ENCODE measurements around the gene NVL.
A peak's percentile ranks its signal among the peaks of the same experiment; 100 is the strongest.

The NVL gene

DNA sequence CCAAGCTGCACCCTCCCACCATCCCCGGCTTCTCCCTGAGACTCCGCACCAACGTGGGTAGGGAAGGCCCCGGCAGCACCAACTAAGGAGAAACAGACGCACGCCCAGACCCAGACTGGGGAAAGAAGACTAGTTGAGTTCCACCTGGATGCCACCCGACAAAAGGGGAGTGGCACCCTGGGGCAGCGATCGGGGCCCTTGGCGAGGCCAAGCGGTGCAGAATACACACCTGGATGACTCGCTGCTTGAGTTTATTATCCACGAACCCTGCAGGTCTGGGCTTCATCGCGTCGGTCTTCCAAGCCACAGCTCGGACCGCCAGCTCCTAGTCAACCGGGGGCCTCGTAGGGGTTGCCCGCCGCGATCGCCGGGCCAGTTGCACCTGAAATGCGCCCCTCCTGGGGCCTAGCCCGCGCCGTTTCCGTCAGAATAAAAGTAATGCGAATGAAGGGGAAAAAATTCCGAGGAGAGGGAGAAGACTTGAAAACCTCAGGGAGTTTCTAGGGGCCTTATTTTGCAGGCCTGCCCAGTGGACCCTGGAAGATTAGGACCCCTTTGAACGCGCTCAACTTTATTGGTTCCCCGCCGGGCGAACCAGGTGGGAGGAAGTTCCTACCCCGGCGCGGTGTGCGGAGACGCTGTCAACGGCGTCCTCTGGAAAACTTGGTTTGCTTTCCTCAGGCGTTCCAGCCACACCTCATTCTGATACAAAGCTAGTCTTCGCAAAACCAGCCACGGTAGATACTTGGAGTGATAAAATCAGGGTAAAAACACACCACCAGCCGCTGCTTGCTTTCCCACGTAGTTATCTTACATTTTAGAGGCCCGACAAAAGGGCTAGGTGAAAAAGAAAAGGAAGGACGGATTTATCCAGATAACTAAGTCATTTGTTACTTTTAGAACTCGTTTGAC lies at the start of gene NVL:
NVL (minus strand) TSS at position 331 of the 912 bp plus-strand sequence; CDS start at position 286, 45 bp downstream.
- Histone ChIP-seq H3K27me3 (ENCODE audit: control insufficient read depth, insufficient read depth, low read length) (no peaks in the 10 kb centered on the region), H3K27ac (ENCODE audit: low read length) (peak within 1 kb of the TSS; percentile 99), H3K9ac (ENCODE audit: low read length) (peak within 1 kb of the TSS; percentile 98), H3K4me3 (ENCODE audit: low read length) (peak within 1 kb of the TSS; percentile 97), H3K36me3 (ENCODE audit: control insufficient read depth, low read depth, low read length) (peaks cover 11% of the 10 kb centered on the region), H3K9me3 (ENCODE audit: control insufficient read depth, low read depth, low read length) (no peaks in the 10 kb centered on the region), H3K4me1 (ENCODE audit: control insufficient read depth, low read depth, low read length) (peaks cover 3% of the 10 kb centered on the region)

DNA sequence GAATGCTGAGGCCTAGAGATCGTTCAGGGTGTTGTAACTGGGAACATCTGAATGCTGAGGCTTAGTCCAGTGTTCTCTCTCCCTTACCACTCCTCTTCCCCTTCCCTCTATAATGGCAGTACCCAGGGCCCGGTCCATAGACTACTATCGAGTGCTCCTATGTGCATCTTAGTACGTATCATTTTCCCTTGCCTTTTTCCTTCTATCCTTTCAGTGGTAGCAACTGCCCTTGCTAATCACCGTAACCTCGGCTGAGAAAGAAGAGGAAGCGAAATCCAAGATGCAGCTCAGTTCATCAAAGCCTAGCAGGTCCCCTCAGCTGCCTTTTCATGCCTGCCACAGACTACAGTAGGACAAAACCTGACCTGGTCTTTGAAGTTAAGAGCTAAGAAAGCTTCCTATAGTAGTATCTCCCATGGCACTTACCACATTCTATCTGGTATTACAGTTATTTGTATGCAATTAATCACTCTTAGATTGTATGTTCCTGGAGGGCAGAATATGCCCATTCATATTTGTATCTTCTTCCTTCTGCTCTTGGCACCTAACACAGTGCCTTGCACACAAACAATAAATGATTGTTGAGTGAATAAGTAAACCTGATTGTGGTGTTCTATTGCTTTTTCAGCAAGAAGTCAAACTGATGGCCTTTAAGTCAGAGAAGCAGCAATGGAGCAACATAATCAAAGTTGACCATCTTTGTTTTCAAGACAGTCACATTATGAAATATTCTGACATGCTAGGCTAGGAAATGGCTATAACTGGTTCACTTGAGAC lies 49.1 kb upstream of the NVL start:
- Histone ChIP-seq H3K4me3 (ENCODE audit: low read length) (no peak overlapping the region), H3K9ac (ENCODE audit: low read length) (no peak overlapping the region), H3K27ac (ENCODE audit: low read length) (no peak overlapping the region), H3K27me3 (ENCODE audit: control insufficient read depth, insufficient read depth, low read length) (no peaks in the 10 kb centered on the region), H3K4me1 (ENCODE audit: control insufficient read depth, low read depth, low read length) (no peaks in the 10 kb centered on the region), H3K9me3 (ENCODE audit: control insufficient read depth, low read depth, low read length) (no peaks in the 10 kb centered on the region), H3K36me3 (ENCODE audit: control insufficient read depth, low read depth, low read length) (peaks cover 40% of the 10 kb centered on the region)

DNA sequence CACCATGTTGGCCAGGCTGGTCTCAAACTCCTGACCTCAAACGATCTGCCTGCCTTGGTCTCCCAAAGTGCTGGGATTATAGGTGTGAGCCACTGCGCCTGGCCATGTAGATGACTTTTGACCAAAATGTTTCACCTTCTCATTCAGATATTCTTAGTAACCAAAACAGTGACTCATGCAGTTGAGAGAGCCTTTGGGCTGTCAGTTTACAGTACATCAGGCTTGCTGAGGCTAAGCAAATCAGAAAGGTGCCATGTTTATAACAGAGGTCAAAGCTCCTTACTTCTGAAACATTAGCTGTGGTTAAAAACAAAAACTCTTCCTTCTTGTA lies 47.7 kb upstream of the NVL start:
- no peak overlapping the region for H3K9ac ChIP-seq (ENCODE audit: low read length)
- no peaks in the 10 kb centered on the region for H3K9me3 ChIP-seq (ENCODE audit: control insufficient read depth, low read depth, low read length)
- no peaks in the 10 kb centered on the region for H3K4me1 ChIP-seq (ENCODE audit: control insufficient read depth, low read depth, low read length)
- peaks cover 49% of the 10 kb centered on the region for H3K36me3 ChIP-seq (ENCODE audit: control insufficient read depth, low read depth, low read length)
- H3K27me3 ChIP-seq (ENCODE audit: control insufficient read depth, insufficient read depth, low read length): no peaks in the 10 kb centered on the region
- H3K4me3 ChIP-seq (ENCODE audit: low read length): no peak overlapping the region
- H3K27ac ChIP-seq (ENCODE audit: low read length): no peak overlapping the region

DNA sequence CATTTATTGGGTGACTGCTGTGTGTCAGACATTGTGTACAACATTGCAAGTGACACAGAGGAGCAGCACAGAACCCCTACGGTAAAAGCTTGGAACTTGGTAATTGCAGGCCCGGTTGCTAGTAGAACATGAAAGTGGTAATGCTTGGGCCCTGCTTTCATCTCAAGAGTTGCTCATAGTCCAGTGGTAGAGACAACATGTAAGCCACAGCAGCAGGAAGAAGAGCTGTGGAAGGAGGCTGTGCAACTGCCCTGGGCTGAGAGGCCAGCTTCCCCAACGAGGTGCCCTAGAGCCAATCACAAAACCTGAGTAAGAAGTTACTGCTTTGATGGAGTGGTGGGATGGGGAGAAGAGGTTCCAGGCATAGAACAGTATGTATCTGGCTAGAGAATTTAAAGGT lies 45.1 kb upstream of the NVL start:
- Histone ChIP-seq H3K4me1 (ENCODE audit: control insufficient read depth, low read depth, low read length) (no peaks in the 10 kb centered on the region), H3K9me3 (ENCODE audit: control insufficient read depth, low read depth, low read length) (no peaks in the 10 kb centered on the region), H3K36me3 (ENCODE audit: control insufficient read depth, low read depth, low read length) (peaks cover 72% of the 10 kb centered on the region), H3K27me3 (ENCODE audit: control insufficient read depth, insufficient read depth, low read length) (no peaks in the 10 kb centered on the region), H3K27ac (ENCODE audit: low read length) (no peak overlapping the region), H3K4me3 (ENCODE audit: low read length) (no peak overlapping the region), H3K9ac (ENCODE audit: low read length) (no peak overlapping the region)

DNA sequence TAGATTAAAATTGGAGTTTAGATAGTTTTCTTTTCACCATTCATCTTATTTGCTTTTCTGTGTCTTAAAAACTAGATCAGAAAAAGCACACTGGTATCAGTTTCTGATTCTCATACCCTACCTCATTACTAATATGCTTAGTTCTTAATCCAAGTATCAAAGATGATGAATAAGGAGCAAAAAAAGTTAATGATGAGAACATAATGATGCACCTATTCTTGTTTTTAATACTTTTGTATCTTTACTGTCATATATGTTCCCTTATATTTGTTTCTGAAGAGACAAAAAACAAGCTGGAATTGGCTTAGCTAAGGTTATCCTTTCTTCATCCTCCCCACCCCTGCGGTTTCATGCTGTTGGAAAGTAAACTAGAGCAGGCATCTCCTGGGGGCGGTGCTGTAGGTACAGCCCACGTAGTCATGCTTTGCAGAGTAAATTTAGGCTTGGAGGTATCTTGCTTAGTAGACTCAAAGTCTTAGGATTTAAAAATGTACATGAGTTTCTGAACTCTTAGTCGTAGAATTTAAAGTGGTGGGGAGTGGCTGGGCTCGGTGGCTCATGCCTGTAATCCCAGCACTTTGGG lies 43.1 kb upstream of the NVL start:
- Histone ChIP-seq H3K4me3 (ENCODE audit: low read length) (no peak overlapping the region), H3K27ac (ENCODE audit: low read length) (no peak overlapping the region), H3K36me3 (ENCODE audit: control insufficient read depth, low read depth, low read length) (peaks cover 80% of the 10 kb centered on the region), H3K27me3 (ENCODE audit: control insufficient read depth, insufficient read depth, low read length) (no peaks in the 10 kb centered on the region), H3K9ac (ENCODE audit: low read length) (no peak overlapping the region), H3K9me3 (ENCODE audit: control insufficient read depth, low read depth, low read length) (no peaks in the 10 kb centered on the region), H3K4me1 (ENCODE audit: control insufficient read depth, low read depth, low read length) (no peaks in the 10 kb centered on the region)

DNA sequence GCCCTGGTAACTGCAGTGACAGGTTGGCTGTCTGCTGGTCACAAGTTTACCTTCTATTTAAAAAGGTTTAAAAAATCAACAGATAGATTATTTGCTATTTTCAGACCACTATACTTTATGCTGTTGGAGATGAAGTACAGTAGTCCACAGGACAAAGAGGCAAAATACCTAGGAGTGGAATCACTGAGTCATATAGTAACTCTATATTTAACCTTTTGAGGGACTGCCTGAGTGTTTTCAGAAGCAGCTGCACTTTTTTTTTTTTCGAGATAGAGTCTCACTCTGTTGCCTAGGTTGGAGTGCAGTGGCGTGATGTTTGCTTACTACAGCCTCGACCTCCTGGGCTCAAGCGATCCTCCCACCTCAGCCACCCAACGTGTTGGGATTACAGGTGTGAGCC lies 38.4 kb upstream of the NVL start:
- H3K4me3 ChIP-seq (ENCODE audit: low read length): no peak overlapping the region
- H3K27me3 ChIP-seq (ENCODE audit: control insufficient read depth, insufficient read depth, low read length): no peaks in the 10 kb centered on the region
- H3K4me1 ChIP-seq (ENCODE audit: control insufficient read depth, low read depth, low read length): no peaks in the 10 kb centered on the region
- no peak overlapping the region for H3K9ac ChIP-seq (ENCODE audit: low read length)
- H3K9me3 ChIP-seq (ENCODE audit: control insufficient read depth, low read depth, low read length): no peaks in the 10 kb centered on the region
- no peak overlapping the region for H3K27ac ChIP-seq (ENCODE audit: low read length)
- peaks cover 69% of the 10 kb centered on the region for H3K36me3 ChIP-seq (ENCODE audit: control insufficient read depth, low read depth, low read length)

DNA sequence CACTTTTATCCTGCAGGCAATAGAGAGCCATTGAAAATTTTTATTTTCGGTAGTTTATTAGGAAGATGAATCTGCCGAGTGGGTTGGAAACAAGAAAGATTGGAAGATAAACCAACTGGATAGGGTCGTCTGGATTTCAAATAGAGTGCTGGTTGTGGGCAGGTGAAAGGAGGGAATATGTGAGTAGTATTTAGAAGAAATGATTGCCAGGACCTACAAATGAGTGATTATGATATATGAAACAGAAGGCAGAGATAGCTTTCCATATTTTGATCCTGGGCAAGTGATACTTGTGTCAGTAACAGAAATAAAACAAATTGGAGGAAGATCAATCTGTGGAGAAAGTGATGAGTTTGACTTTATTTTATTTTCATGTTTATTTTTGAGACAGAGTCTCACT lies 29.2 kb upstream of the NVL start:
- Histone ChIP-seq H3K4me1 (ENCODE audit: control insufficient read depth, low read depth, low read length) (peaks cover 14% of the 10 kb centered on the region), H3K4me3 (ENCODE audit: low read length) (no peak overlapping the region), H3K9me3 (ENCODE audit: control insufficient read depth, low read depth, low read length) (no peaks in the 10 kb centered on the region), H3K36me3 (ENCODE audit: control insufficient read depth, low read depth, low read length) (peaks cover 6% of the 10 kb centered on the region), H3K27ac (ENCODE audit: low read length) (no peak overlapping the region), H3K9ac (ENCODE audit: low read length) (no peak overlapping the region), H3K27me3 (ENCODE audit: control insufficient read depth, insufficient read depth, low read length) (no peaks in the 10 kb centered on the region)

DNA sequence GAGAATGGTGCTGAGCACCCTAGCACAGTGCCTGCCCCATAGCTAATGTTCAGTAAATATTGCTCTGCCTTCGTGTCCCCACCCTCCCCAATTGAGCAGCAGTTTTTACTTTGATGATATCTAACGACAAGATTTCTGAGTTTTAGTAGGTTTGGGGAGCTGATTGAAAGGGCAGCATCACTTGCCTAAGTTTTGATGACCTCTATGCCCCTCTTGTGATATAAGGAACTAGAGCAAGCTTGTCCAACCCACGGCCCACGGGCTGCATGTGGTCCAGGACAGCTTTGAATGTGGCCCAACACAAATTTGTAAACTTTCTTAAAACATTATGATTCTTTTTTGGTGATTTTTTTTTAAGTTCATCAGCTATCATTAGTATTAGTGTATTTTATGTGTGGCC lies 28.3 kb upstream of the NVL start:
- no peaks in the 10 kb centered on the region for H3K27me3 ChIP-seq (ENCODE audit: control insufficient read depth, insufficient read depth, low read length)
- peak overlapping the region; percentile 90 for H3K4me3 ChIP-seq (ENCODE audit: low read length)
- peaks cover 14% of the 10 kb centered on the region for H3K4me1 ChIP-seq (ENCODE audit: control insufficient read depth, low read depth, low read length)
- H3K9ac ChIP-seq (ENCODE audit: low read length): peak overlapping the region; percentile 58
- H3K27ac ChIP-seq (ENCODE audit: low read length): no peak overlapping the region
- H3K36me3 ChIP-seq (ENCODE audit: control insufficient read depth, low read depth, low read length): no peaks in the 10 kb centered on the region
- H3K9me3 ChIP-seq (ENCODE audit: control insufficient read depth, low read depth, low read length): no peaks in the 10 kb centered on the region

DNA sequence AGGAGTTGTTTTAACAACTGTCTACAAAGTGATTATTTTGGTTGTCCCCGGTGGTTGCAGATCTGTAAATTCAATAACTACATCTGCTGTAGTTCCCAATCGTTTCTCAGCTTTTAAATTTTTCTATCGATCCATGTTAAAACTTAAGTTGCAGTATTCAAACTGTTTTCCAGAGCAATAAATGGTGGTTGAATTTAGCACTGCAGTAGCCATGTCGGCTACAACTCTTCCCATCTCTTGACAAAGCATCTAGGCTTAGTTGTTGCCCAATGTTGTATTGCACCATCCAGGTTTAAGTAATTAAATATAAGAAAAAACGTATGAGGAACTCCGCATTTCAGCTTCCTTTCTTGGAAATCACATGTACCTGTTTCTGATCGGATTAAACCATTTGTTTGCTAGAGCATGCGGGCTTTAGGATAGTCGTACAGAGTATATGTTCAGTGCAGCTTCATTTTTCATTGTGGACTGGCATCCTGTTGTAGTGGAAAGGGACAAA lies 27.7 kb upstream of the NVL start:
- no peaks in the 10 kb centered on the region for H3K9me3 ChIP-seq (ENCODE audit: control insufficient read depth, low read depth, low read length)
- no peaks in the 10 kb centered on the region for H3K27me3 ChIP-seq (ENCODE audit: control insufficient read depth, insufficient read depth, low read length)
- no peaks in the 10 kb centered on the region for H3K36me3 ChIP-seq (ENCODE audit: control insufficient read depth, low read depth, low read length)
- peak overlapping the region; percentile 58 for H3K9ac ChIP-seq (ENCODE audit: low read length)
- H3K4me3 ChIP-seq (ENCODE audit: low read length): peak overlapping the region; percentile 90
- H3K4me1 ChIP-seq (ENCODE audit: control insufficient read depth, low read depth, low read length): peaks cover 14% of the 10 kb centered on the region
- no peak overlapping the region for H3K27ac ChIP-seq (ENCODE audit: low read length)

DNA sequence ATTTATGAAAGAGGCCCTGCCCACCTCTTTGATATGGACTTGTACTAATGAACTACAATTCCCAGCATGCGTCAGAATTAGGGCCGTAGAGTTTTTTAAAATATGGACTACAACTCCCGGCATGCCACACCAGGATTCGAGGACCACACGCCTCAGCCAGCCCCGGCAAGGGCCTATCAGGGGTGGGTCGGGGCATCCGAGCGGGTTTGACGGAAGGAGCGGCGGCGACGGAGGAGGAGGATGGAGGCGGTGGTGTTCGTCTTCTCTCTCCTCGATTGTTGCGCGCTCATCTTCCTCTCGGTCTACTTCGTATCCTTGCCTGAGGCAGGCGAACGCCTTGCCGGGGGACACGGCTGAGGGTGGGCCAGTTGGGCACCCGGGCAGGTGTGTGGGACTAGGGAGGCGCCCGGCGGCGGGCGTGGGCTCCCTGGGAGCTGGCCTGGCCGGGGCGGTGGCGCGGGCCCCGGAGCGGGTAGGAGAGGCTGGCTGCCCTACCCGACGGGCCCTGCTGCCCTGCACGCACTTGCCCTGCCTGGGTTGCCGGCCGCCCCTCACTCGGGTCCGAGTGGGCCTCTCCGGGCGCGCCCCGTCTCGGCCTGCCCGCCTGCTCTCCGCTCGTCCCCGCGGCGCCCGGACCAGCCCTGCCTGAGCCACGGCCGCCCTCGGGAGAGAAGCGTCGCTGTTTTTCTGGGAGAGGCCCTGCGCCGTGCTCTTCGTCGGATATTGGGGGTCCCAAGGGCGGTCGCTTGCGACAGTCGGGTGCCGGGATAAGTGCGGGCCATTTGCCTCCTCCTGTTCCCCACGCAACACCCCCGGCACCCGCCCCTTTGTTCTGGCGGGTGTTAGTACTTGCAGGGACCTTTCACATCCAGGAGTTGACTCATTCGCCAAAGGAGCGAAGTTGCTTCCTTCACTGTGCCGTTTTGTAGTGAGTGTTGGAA lies 27.0 kb upstream of the NVL start, which contains the start of gene CNIH4:
CNIH4 (plus strand) TSS at position 195 of the 941 bp plus-strand sequence; CDS start at position 241, 46 bp downstream.
- Histone ChIP-seq H3K4me1 (ENCODE audit: control insufficient read depth, low read depth, low read length) (peaks cover 14% of the 10 kb centered on the region), H3K4me3 (ENCODE audit: low read length) (peak within 1 kb of the TSS; percentile 90), H3K27ac (ENCODE audit: low read length) (no peak within 1 kb of the TSS), H3K27me3 (ENCODE audit: control insufficient read depth, insufficient read depth, low read length) (no peaks in the 10 kb centered on the region), H3K36me3 (ENCODE audit: control insufficient read depth, low read depth, low read length) (no peaks in the 10 kb centered on the region), H3K9me3 (ENCODE audit: control insufficient read depth, low read depth, low read length) (no peaks in the 10 kb centered on the region), H3K9ac (ENCODE audit: low read length) (peak within 1 kb of the TSS; percentile 58)
